Measurements from ENCODE around the gene COL6A5. TPM values are rescaled to one million over a fixed set of nuclear protein-coding genes. Genes with fewer than 3 reads are reported as not detected.

Gene COL6A5
- total and polyA plus RNA-seq, 2 of the 13 experiments (the other 11 are each of a cell fraction or from before 2014, with no cell fraction given) = not detected

GRCh38 chr3:130414457-130414856 is 69.0 kb downstream of the COL6A5 start:
- Histone ChIP-seq H3K9me3 (ENCODE audit: low read length) (no peaks in the 10 kb centered on the region), H3K4me2 (ENCODE audit: low read depth, low read length) (no peak overlapping the region), H2AFZ (ENCODE audit: low read length) (no peak overlapping the region), H3K4me3 (replicated peaks in 1 of 3; ENCODE audit: insufficient read depth in 1 of 3, low read depth in 2 of 3, low read length in 3 of 3) (no peak overlapping the region), H3K27me3 (ENCODE audit: control insufficient read depth in 1 of 2, insufficient read depth in 2 of 2, low read length in 2 of 2) (peaks cover 1 to 3% of the 10 kb centered on the region in 2 experiments; a peak in 1 of 5 replicates), H3K27ac (ENCODE audit: extremely low read length, insufficient read depth, low read length) (no peak overlapping the region), H4K20me1 (ENCODE audit: insufficient read depth, low read length) (no peaks in the 10 kb centered on the region), H3K4me1 (ENCODE audit: insufficient read depth, low read length) (no peaks in the 10 kb centered on the region), H3K36me3 (replicated peaks in 1 of 2; ENCODE audit: control insufficient read depth in 1 of 2, insufficient read depth in 2 of 2, low read length in 2 of 2) (no peaks in the 10 kb centered on the region), H3K9ac (ENCODE audit: insufficient read depth, low read depth, low read length) (no peak overlapping the region), H3K79me2 (ENCODE audit: insufficient read depth, low read length) (no peaks in the 10 kb centered on the region)
- POLR2A ChIA-PET = no interaction called here
- intact Hi-C loops (cut with micrococcal nuclease; ENCODE audit: unreplicated experiment) = no loop called here
- no peak for TF ChIP-seq SOX5 (CRISPR knock-in tag; IDR thresholded peaks at IDR 0.05; ENCODE audit: borderline replicate concordance)
- no peak for TF ChIP-seq ZZZ3 (CRISPR knock-in tag; IDR thresholded peaks at IDR 0.05; ENCODE audit: borderline replicate concordance)
- no peak for TF ChIP-seq ZNF670 (CRISPR knock-in tag; IDR thresholded peaks at IDR 0.05; ENCODE audit: borderline replicate concordance)
- no peak for TF ChIP-seq ZNF891 (CRISPR knock-in tag; IDR thresholded peaks at IDR 0.05)
- no peak for TF ChIP-seq RORA (CRISPR knock-in tag; IDR thresholded peaks at IDR 0.05)
- TF ChIP-seq NFYB (CRISPR knock-in tag; IDR thresholded peaks at IDR 0.05) = no peak
- TF ChIP-seq PHF21A (CRISPR knock-in tag; IDR thresholded peaks at IDR 0.05) = no peak
- no peak for TF ChIP-seq ZBTB46 (CRISPR knock-in tag; IDR thresholded peaks at IDR 0.05; ENCODE audit: borderline replicate concordance)
- TF ChIP-seq ATF5 (CRISPR knock-in tag; IDR thresholded peaks at IDR 0.05; ENCODE audit: low read depth) = no peak
- DNase-seq (ENCODE audit: low spot score) = no peak
- no peak for ATAC-seq
- in situ Hi-C loops (cut with HindIII; ENCODE audit: extremely low pct_ligation_motif_present, low pct_unique_long_range_greater_than_20kb) = no loop called here
- BruUV-seq (replicated peaks) = no TSS peak
- CTCF ChIA-PET (ENCODE audit: low intra/inter-chr PET ratio, low total read pairs) = no interaction called here
- WGBS (ENCODE audit: low lambda C conversion rate) = 2% methylated on average over 3 of the region's 4 CpGs
- no peak for FAIRE-seq
